ENCODE data around the gene THBS3.

Gene THBS3

GRCh38 chr1:155207806-155208540, at the start of gene THBS3:
Gene THBS3, minus strand, starts transcription at chr1:155207897. Its CDS starts 21 bp downstream, at chr1:155207876.
- peaks cover 21% of the 10 kb centered on the region for H3K4me1 ChIP-seq (ENCODE audit: control insufficient read depth, insufficient read depth, low read length)
- H3K4me3 ChIP-seq (ENCODE audit: low read length), result peak within 1 kb of the TSS; percentile 98
- peak within 1 kb of the TSS; percentile 77 for H3K9ac ChIP-seq (ENCODE audit: low read length)

DNA sequence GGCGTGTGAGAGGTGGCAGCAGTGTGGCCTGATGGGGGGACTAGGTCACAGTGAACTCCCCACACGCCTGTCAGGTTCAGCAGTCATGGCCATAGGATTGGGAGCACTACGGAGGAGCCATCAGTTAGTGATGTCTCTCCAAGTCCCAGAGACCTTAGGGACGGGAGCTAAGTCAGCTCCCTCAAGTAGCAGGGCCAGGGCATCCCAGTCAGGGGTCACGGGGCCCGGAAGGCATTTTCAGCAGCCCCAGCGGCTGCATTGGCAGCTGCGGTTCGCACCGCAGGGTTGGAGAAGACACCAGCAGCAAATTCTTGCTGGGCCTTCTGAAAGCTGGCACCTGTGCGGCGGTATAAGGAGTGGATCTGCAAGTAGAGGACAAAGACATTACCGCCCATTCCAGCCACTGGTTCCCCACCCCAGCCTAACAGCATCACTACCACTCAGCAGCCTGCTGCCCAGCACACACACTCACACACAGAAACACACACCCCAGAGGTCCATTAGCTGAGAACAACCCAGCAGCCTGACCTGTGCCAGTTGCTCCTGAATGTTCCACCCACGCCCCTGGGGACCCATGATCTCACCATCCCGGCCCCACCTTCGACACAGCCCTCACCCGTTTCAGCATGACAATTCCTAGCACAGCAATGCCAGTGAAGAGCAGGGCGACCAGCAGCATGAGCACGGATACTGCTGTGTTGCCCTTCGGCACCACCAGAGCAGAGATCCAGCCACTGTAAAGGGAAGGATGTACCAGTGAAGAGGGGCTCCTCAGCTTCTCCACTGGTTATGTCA, 48.6 kb upstream of the THBS3 start:
- H3K27me3 ChIP-seq (ENCODE audit: control insufficient read depth, insufficient read depth, low read length), result no peaks in the 10 kb centered on the region
- no peak overlapping the region for H3K9ac ChIP-seq (ENCODE audit: low read length)
- peak overlapping the region; percentile 88 for H3K4me3 ChIP-seq (ENCODE audit: low read length)
- peak overlapping the region; percentile 98 for H3K27ac ChIP-seq (ENCODE audit: low read depth, low read length)
- peaks cover 15% of the 10 kb centered on the region for H3K4me1 ChIP-seq (ENCODE audit: control insufficient read depth, insufficient read depth, low read length)
- no peaks in the 10 kb centered on the region for H3K36me3 ChIP-seq (ENCODE audit: control insufficient read depth, insufficient read depth, low read length)

More at GRCh38 chr1:155207806-155208540, at the start of gene THBS3:
- no peaks in the 10 kb centered on the region for H3K36me3 ChIP-seq (ENCODE audit: control insufficient read depth, insufficient read depth, low read length)
- H3K27ac ChIP-seq (ENCODE audit: low read depth, low read length), result peak within 1 kb of the TSS; percentile 100
- no peaks in the 10 kb centered on the region for H3K27me3 ChIP-seq (ENCODE audit: control insufficient read depth, insufficient read depth, low read length)

- Histone ChIP-seq H3K27me3 (ENCODE audit: control insufficient read depth, insufficient read depth, low read length) (no peaks in the 10 kb centered on the region), H3K36me3 (ENCODE audit: control insufficient read depth, insufficient read depth, low read length) (no peaks in the 10 kb centered on the region), H3K4me3 (ENCODE audit: low read length) (peak within 1 kb of the TSS; percentile 88), H3K9ac (ENCODE audit: low read length) (peak within 1 kb of the TSS; percentile 91), H3K4me1 (ENCODE audit: control insufficient read depth, insufficient read depth, low read length) (peaks cover 16% of the 10 kb centered on the region), H3K27ac (ENCODE audit: low read depth, low read length) (peak within 1 kb of the TSS; percentile 98)
These were observed 47.7 kb upstream of the THBS3 start, which contains the start of gene ENTREP3 for GRCh38 chr1:155255243-155256007. Gene ENTREP3, minus strand, starts transcription at chr1:155255483. Its CDS starts 606 bp downstream, at chr1:155254877.

DNA sequence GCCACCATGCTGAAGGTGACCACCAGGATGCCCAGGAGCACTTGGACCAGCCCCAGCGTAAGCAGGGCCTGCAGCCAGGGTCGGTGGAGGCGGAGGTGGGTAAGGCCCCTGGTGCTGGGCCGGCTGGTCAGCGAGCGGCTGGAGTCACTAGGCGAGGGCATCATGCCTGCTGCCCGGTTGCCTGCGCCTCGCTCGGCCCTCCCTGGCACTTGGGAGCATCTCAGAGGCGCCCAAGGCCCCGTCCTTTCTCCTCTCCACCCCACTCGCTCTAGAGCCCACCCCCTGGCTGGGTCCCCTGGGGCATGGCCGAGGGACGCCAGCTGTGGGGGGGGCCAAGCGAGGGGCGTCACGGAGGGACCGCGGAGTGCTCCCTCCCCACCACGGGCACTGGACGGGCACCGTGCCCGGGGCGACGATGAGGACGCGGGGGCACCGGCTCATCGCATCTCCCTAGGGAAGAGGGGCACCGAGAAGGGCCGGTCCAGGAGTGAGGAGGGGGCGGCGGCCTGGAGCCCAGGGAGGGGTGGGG, 47.1 kb upstream of the THBS3 start:
- H3K27ac ChIP-seq (ENCODE audit: low read depth, low read length), result peak overlapping the region; percentile 98
- H3K4me3 ChIP-seq (ENCODE audit: low read length), result peak overlapping the region; percentile 88
- H3K4me1 ChIP-seq (ENCODE audit: control insufficient read depth, insufficient read depth, low read length), result peaks cover 17% of the 10 kb centered on the region
- no peaks in the 10 kb centered on the region for H3K36me3 ChIP-seq (ENCODE audit: control insufficient read depth, insufficient read depth, low read length)
- H3K9ac ChIP-seq (ENCODE audit: low read length), result peak overlapping the region; percentile 60
- no peaks in the 10 kb centered on the region for H3K27me3 ChIP-seq (ENCODE audit: control insufficient read depth, insufficient read depth, low read length)

GRCh38 chr1:155254228-155254713, 46.6 kb upstream of the THBS3 start:
- Histone ChIP-seq H3K27ac (ENCODE audit: low read depth, low read length) (peak overlapping the region; percentile 98), H3K4me3 (ENCODE audit: low read length) (peak overlapping the region; percentile 88), H3K36me3 (ENCODE audit: control insufficient read depth, insufficient read depth, low read length) (no peaks in the 10 kb centered on the region), H3K27me3 (ENCODE audit: control insufficient read depth, insufficient read depth, low read length) (no peaks in the 10 kb centered on the region), H3K9ac (ENCODE audit: low read length) (peak overlapping the region; percentile 21), H3K4me1 (ENCODE audit: control insufficient read depth, insufficient read depth, low read length) (peaks cover 17% of the 10 kb centered on the region)

- Histone ChIP-seq H3K27me3 (ENCODE audit: control insufficient read depth, insufficient read depth, low read length) (no peaks in the 10 kb centered on the region), H3K36me3 (ENCODE audit: control insufficient read depth, insufficient read depth, low read length) (no peaks in the 10 kb centered on the region), H3K4me1 (ENCODE audit: control insufficient read depth, insufficient read depth, low read length) (peaks cover 17% of the 10 kb centered on the region), H3K27ac (ENCODE audit: low read depth, low read length) (no peak overlapping the region), H3K4me3 (ENCODE audit: low read length) (peak overlapping the region; percentile 88), H3K9ac (ENCODE audit: low read length) (no peak overlapping the region)
These were observed 46.1 kb upstream of the THBS3 start for GRCh38 chr1:155253797-155254196.

GRCh38 chr1:155253208-155253607, 45.5 kb upstream of the THBS3 start:
- Histone ChIP-seq H3K36me3 (ENCODE audit: control insufficient read depth, insufficient read depth, low read length) (no peaks in the 10 kb centered on the region), H3K27ac (ENCODE audit: low read depth, low read length) (no peak overlapping the region), H3K4me3 (ENCODE audit: low read length) (no peak overlapping the region), H3K4me1 (ENCODE audit: control insufficient read depth, insufficient read depth, low read length) (peaks cover 17% of the 10 kb centered on the region), H3K27me3 (ENCODE audit: control insufficient read depth, insufficient read depth, low read length) (no peaks in the 10 kb centered on the region), H3K9ac (ENCODE audit: low read length) (no peak overlapping the region)

GRCh38 chr1:155251566-155251965, 43.9 kb upstream of the THBS3 start:
- Histone ChIP-seq H3K4me3 (ENCODE audit: low read length) (no peak overlapping the region), H3K27me3 (ENCODE audit: control insufficient read depth, insufficient read depth, low read length) (no peaks in the 10 kb centered on the region), H3K27ac (ENCODE audit: low read depth, low read length) (no peak overlapping the region), H3K4me1 (ENCODE audit: control insufficient read depth, insufficient read depth, low read length) (peaks cover 17% of the 10 kb centered on the region), H3K9ac (ENCODE audit: low read length) (no peak overlapping the region), H3K36me3 (ENCODE audit: control insufficient read depth, insufficient read depth, low read length) (no peaks in the 10 kb centered on the region)

GRCh38 chr1:155250633-155251449, 43.1 kb upstream of the THBS3 start:
- Histone ChIP-seq H3K4me3 (ENCODE audit: low read length) (peak overlapping the region; percentile 44), H3K27ac (ENCODE audit: low read depth, low read length) (peak overlapping the region; percentile 27), H3K36me3 (ENCODE audit: control insufficient read depth, insufficient read depth, low read length) (no peaks in the 10 kb centered on the region), H3K9ac (ENCODE audit: low read length) (peak overlapping the region; percentile 45), H3K4me1 (ENCODE audit: control insufficient read depth, insufficient read depth, low read length) (peaks cover 14% of the 10 kb centered on the region), H3K27me3 (ENCODE audit: control insufficient read depth, insufficient read depth, low read length) (no peaks in the 10 kb centered on the region)

DNA sequence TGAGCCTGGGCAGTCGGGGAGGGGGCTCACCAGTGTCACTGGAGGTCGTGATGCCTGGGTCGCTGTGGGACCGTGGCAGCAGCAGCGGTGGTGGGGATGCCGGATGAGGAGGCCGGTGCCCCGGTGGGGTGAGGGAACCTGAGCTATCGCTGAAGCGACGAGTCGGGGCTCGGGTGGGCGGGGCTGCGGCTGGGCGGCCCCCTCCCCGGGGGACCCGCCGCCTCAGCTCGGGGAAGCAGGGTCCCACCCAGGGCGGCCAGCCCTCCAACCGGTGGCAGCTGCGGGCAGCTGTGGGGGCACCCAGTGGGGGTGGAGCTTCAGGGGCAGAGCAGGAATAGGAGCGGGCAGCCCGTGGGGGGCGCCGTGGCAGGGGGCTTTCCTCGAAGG, 42.5 kb upstream of the THBS3 start:
- peak overlapping the region; percentile 45 for H3K9ac ChIP-seq (ENCODE audit: low read length)
- no peaks in the 10 kb centered on the region for H3K36me3 ChIP-seq (ENCODE audit: control insufficient read depth, insufficient read depth, low read length)
- no peaks in the 10 kb centered on the region for H3K27me3 ChIP-seq (ENCODE audit: control insufficient read depth, insufficient read depth, low read length)
- H3K4me1 ChIP-seq (ENCODE audit: control insufficient read depth, insufficient read depth, low read length), result peaks cover 13% of the 10 kb centered on the region
- peak overlapping the region; percentile 44 for H3K4me3 ChIP-seq (ENCODE audit: low read length)
- H3K27ac ChIP-seq (ENCODE audit: low read depth, low read length), result no peak overlapping the region
